MM.1S (cell line): ENCODE measurements around the gene KIF9.

Experiments
- DNase-seq: peaks from one replicate; pipeline ENCODE4 v3.0.0-alpha.2; 2015
- H2AFZ ChIP-seq: fragments of 300-600 bp; sonication (generic); 2 replicates; pipeline ENCODE4 v1.6.0; 2016; ENCODE audit warnings: antibody characterized with exemption, low read length
- H3F3A ChIP-seq: fragments of 300-600 bp; sonication (generic); 2 replicates; pipeline ENCODE4 v1.6.1; 2016; ENCODE audit warnings: mild to moderate bottlenecking, antibody characterized with exemption, low read length, moderate library complexity, mixed read lengths; ENCODE audit not compliant: insufficient read depth
- H3K27ac ChIP-seq: fragments of 300-600 bp; sonication (generic); 2 replicates; pipeline ENCODE4 v1.5.1; 2016; ENCODE audit warnings: mild to moderate bottlenecking, low read length
- H3K27me3 ChIP-seq: fragments of 300-600 bp; sonication (generic); replicated peaks from 2 replicates; pipeline ENCODE4 v1.6.0; 2016; ENCODE audit warnings: low read length; ENCODE audit not compliant: insufficient read depth
- H3K36me3 ChIP-seq: fragments of 300-600 bp; sonication (generic); replicated peaks from 2 replicates; pipeline ENCODE4 v1.6.1; 2016; ENCODE audit warnings: mild to moderate bottlenecking, low read length, mixed read lengths; ENCODE audit not compliant: insufficient read depth
- H3K4me1 ChIP-seq: fragments of 300-600 bp; sonication (generic); 2 replicates; pipeline ENCODE4 v1.6.1; 2016; ENCODE audit warnings: low read length, mixed read lengths
- H3K4me2 ChIP-seq: fragments of 300-600 bp; sonication (generic); 2 replicates; pipeline ENCODE4 v1.6.0; 2016; ENCODE audit warnings: low read depth, low read length
- H3K4me3 ChIP-seq: fragments of 300-600 bp; sonication (generic); 2 replicates; pipeline ENCODE4 v1.5.1; 2016; ENCODE audit warnings: low read length, mixed read lengths
- H3K79me2 ChIP-seq: fragments of 300-600 bp; sonication (generic); 2 replicates; pipeline ENCODE4 v1.6.1; 2016; ENCODE audit warnings: mixed run types, low read length, mixed read lengths
- H3K9ac ChIP-seq: fragments of 300-600 bp; sonication (generic); 2 replicates; pipeline ENCODE4 v1.6.1; 2016; ENCODE audit warnings: low read length, mixed read lengths
- H3K9me2 ChIP-seq: fragments of 300-600 bp; sonication (generic); replicated peaks from 2 replicates; pipeline ENCODE4 v1.6.1; 2016; ENCODE audit warnings: mild to moderate bottlenecking, low read length, mixed read lengths; ENCODE audit not compliant: insufficient read depth
- H3K9me3 ChIP-seq: fragments of 300-600 bp; sonication (generic); replicated peaks from 2 replicates; pipeline ENCODE4 v1.6.1; 2016; ENCODE audit warnings: mild to moderate bottlenecking, low read length, mixed read lengths; ENCODE audit not compliant: insufficient read depth
- H4K20me1 ChIP-seq: fragments of 300-600 bp; sonication (generic); 2 replicates; pipeline ENCODE4 v1.6.1; 2016; ENCODE audit warnings: mild to moderate bottlenecking, low read length, moderate library complexity, mixed read lengths; ENCODE audit not compliant: insufficient read depth
- CTCF ChIP-seq: fragments of 300-600 bp; sonication (generic); IDR thresholded peaks from 2 replicates; pipeline ENCODE4 v1.5.1; 2016; ENCODE audit warnings: antibody characterized with exemption, low read length, mixed read lengths
- EZH2 ChIP-seq: fragments of 300-600 bp; sonication (generic); optimal IDR thresholded peaks from 2 replicates; pipeline ENCODE3; 2017; ENCODE audit warnings: low read depth, mild to moderate bottlenecking, antibody characterized with exemption, low read length, mixed read lengths
- EZH2phosphoT487 ChIP-seq: fragments of 300-600 bp; sonication (generic); IDR thresholded peaks from 2 replicates; pipeline ENCODE4 v1.6.1; 2018; ENCODE audit warnings: antibody characterized with exemption, low read length

The KIF9 gene

GRCh38 chr3:47243419-47244147, 39.0 kb downstream of the KIF9 start:
- H3K79me2 ChIP-seq, result no peaks in the 10 kb centered on the region
- no peaks in the 10 kb centered on the region for H3K9me3 ChIP-seq
- H3K4me1 ChIP-seq, result no peaks in the 10 kb centered on the region
- no peak overlapping the region for H3K9ac ChIP-seq
- H3K4me3 ChIP-seq, result no peak overlapping the region
- H3K27me3 ChIP-seq, result no peaks in the 10 kb centered on the region
- H3F3A ChIP-seq, result no peaks in the 10 kb centered on the region
- H2AFZ ChIP-seq, result no peak overlapping the region
- no peaks in the 10 kb centered on the region for H4K20me1 ChIP-seq
- DNase-seq, result no peak
- H3K9me2 ChIP-seq, result no peaks in the 10 kb centered on the region
- no peaks in the 10 kb centered on the region for H3K36me3 ChIP-seq
- H3K27ac ChIP-seq, result no peak overlapping the region
- no peak overlapping the region for H3K4me2 ChIP-seq
- TF ChIP-seq EZH2phosphoT487 (no peak), CTCF (no peak), EZH2 (no peak)

- no peaks in the 10 kb centered on the region for H3K36me3 ChIP-seq
- H3K79me2 ChIP-seq, result no peaks in the 10 kb centered on the region
- H3K27ac ChIP-seq, result no peak overlapping the region
- no peaks in the 10 kb centered on the region for H4K20me1 ChIP-seq
- H3K9me2 ChIP-seq, result no peaks in the 10 kb centered on the region
- H3K4me2 ChIP-seq, result no peak overlapping the region
- H3K9me3 ChIP-seq, result no peaks in the 10 kb centered on the region
- no peaks in the 10 kb centered on the region for H3K4me1 ChIP-seq
- no peak overlapping the region for H3K9ac ChIP-seq
- H3K4me3 ChIP-seq, result no peak overlapping the region
- H3K27me3 ChIP-seq, result no peaks in the 10 kb centered on the region
- H3F3A ChIP-seq, result no peaks in the 10 kb centered on the region
- no peak for DNase-seq
- TF ChIP-seq EZH2 (no peak), CTCF (no peak)
- H2AFZ ChIP-seq, result no peak overlapping the region
Observed at GRCh38 chr3:47239929-47240328, 42.7 kb downstream of the KIF9 start.

- TF ChIP-seq EZH2 (no peak), CTCF (no peak), EZH2phosphoT487 (no peak)
Observed at GRCh38 chr3:47238017-47238416, 44.6 kb downstream of the KIF9 start.

More at GRCh38 chr3:47238017-47238416, 44.6 kb downstream of the KIF9 start:
- Histone ChIP-seq H4K20me1 (no peaks in the 10 kb centered on the region), H3K4me2 (no peak overlapping the region), H3K9me2 (no peaks in the 10 kb centered on the region), H3K79me2 (no peaks in the 10 kb centered on the region), H3K27ac (no peak overlapping the region), H2AFZ (no peak overlapping the region), H3K9ac (no peak overlapping the region), H3K9me3 (no peaks in the 10 kb centered on the region), H3F3A (no peaks in the 10 kb centered on the region), H3K4me1 (no peaks in the 10 kb centered on the region), H3K27me3 (no peaks in the 10 kb centered on the region), H3K4me3 (no peak overlapping the region), H3K36me3 (no peaks in the 10 kb centered on the region)
- no peak for DNase-seq
